OCI-M2 (cell line): ENCODE measurements around the gene ANKRD65.
"Not testable (repeated sequence)": the region's sequence is repeated elsewhere in the genome, so short reads cannot be mapped to it uniquely, and the experiment has no call there.

ENCODE experiments used
- DNase-seq: peaks from one replicate; lab custom pipeline; 2025; ENCODE audit not compliant: unreplicated experiment; lab: John Stamatoyannopoulos, UW

Gene ANKRD65

GRCh38 chr1:1399187-1399871 lies 21.7 kb downstream of the ANKRD65 start, which contains the start of gene CCNL2:
Gene CCNL2 (minus strand): TSS chr1:1399335. CDS start chr1:1399306, 29 bp downstream.
- DNase-seq: peak; percentile 61

- no peak for DNase-seq
Measured at GRCh38 chr1:1398677-1399186, 22.3 kb downstream of the ANKRD65 start.

- DNase-seq: no peak
Measured at GRCh38 chr1:1397839-1398523, 23.1 kb downstream of the ANKRD65 start.

GRCh38 chr1:1395166-1395565 lies 25.9 kb downstream of the ANKRD65 start:
- DNase-seq: no peak

- no peak for DNase-seq
Measured at GRCh38 chr1:1394116-1394515, 27.0 kb downstream of the ANKRD65 start.

GRCh38 chr1:1393428-1393827 lies 27.6 kb downstream of the ANKRD65 start:
- DNase-seq: no peak

GRCh38 chr1:1393014-1393413 lies 28.1 kb downstream of the ANKRD65 start:
- no peak for DNase-seq

GRCh38 chr1:1391225-1391624 lies 29.9 kb downstream of the ANKRD65 start:
- no peak for DNase-seq

- DNase-seq: no peak
Measured at GRCh38 chr1:1390675-1391074, 30.4 kb downstream of the ANKRD65 start.

- no peak for DNase-seq
Measured at GRCh38 chr1:1388078-1388472, 33.0 kb downstream of the ANKRD65 start.

- no peak for DNase-seq
Measured at GRCh38 chr1:1387098-1388077, 33.7 kb downstream of the ANKRD65 start.

GRCh38 chr1:1385931-1386330 lies 35.1 kb downstream of the ANKRD65 start:
- DNase-seq: no peak

GRCh38 chr1:1385339-1385738 lies 35.7 kb downstream of the ANKRD65 start:
- DNase-seq: not testable (repeated sequence)

GRCh38 chr1:1381294-1381693 lies 39.8 kb downstream of the ANKRD65 start:
- DNase-seq: no peak

- no peak for DNase-seq
Measured at GRCh38 chr1:1380860-1381259, 40.2 kb downstream of the ANKRD65 start.

- DNase-seq: no peak
Measured at GRCh38 chr1:1377540-1378205, 43.4 kb downstream of the ANKRD65 start.

GRCh38 chr1:1376551-1377226 lies 44.4 kb downstream of the ANKRD65 start:
- no peak for DNase-seq

GRCh38 chr1:1374929-1375662 lies 46.0 kb downstream of the ANKRD65 start, which contains the start of gene AURKAIP1:
Gene AURKAIP1 (minus strand): TSS chr1:1375207. CDS start chr1:1374756, 451 bp downstream.
- DNase-seq: peak; percentile 80

- no peak for DNase-seq
Measured at GRCh38 chr1:1374589-1374928, 46.5 kb downstream of the ANKRD65 start.
